ENCODE measurements around the gene PSMC4.

PSMC4 gene

GRCh38 chr19:39970675-39971379, at the start of gene PSMC4:
Gene PSMC4, plus strand, starts transcription at chr19:39971165. Its CDS starts 38 bp downstream, at chr19:39971203.
- H2AFZ ChIP-seq (ENCODE audit: low read depth), result peak within 1 kb of the TSS; percentile 81
- H4K20me1 ChIP-seq (ENCODE audit: insufficient read depth), result no peaks in the 10 kb centered on the region
- H3K4me2 ChIP-seq, result peak within 1 kb of the TSS; percentile 97
- H3K27me3 ChIP-seq (ENCODE audit: insufficient read depth, low read depth), result no peaks in the 10 kb centered on the region
- peaks cover 7% of the 10 kb centered on the region; the same call in 1 of the 2 replicates for H3K36me3 ChIP-seq (ENCODE audit: insufficient read depth)
- H3K4me3 ChIP-seq (IDR thresholded peaks at IDR 0.05; ENCODE audit: insufficient read depth, low read depth, low read length), result peak within 1 kb of the TSS; percentile 30
- peak within 1 kb of the TSS; percentile 82 for H3K27ac ChIP-seq
- H3K4me1 ChIP-seq (ENCODE audit: low read depth, poor library complexity, severe bottlenecking), result peaks cover 19% of the 10 kb centered on the region
- TF ChIP-seq, protein P1, sequence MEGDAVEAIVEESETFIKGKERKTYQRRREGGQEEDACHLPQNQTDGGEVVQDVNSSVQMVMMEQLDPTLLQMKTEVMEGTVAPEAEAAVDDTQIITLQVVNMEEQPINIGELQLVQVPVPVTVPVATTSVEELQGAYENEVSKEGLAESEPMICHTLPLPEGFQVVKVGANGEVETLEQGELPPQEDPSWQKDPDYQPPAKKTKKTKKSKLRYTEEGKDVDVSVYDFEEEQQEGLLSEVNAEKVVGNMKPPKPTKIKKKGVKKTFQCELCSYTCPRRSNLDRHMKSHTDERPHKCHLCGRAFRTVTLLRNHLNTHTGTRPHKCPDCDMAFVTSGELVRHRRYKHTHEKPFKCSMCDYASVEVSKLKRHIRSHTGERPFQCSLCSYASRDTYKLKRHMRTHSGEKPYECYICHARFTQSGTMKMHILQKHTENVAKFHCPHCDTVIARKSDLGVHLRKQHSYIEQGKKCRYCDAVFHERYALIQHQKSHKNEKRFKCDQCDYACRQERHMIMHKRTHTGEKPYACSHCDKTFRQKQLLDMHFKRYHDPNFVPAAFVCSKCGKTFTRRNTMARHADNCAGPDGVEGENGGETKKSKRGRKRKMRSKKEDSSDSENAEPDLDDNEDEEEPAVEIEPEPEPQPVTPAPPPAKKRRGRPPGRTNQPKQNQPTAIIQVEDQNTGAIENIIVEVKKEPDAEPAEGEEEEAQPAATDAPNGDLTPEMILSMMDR (conservative IDR thresholded peaks at IDR 0.05; ENCODE audit: low read depth, low read length), result peak; percentile 59
- H3K9ac ChIP-seq, result peak within 1 kb of the TSS; percentile 87
- H3K79me2 ChIP-seq (ENCODE audit: insufficient read depth, low read depth), result peaks cover 34% of the 10 kb centered on the region

DNA sequence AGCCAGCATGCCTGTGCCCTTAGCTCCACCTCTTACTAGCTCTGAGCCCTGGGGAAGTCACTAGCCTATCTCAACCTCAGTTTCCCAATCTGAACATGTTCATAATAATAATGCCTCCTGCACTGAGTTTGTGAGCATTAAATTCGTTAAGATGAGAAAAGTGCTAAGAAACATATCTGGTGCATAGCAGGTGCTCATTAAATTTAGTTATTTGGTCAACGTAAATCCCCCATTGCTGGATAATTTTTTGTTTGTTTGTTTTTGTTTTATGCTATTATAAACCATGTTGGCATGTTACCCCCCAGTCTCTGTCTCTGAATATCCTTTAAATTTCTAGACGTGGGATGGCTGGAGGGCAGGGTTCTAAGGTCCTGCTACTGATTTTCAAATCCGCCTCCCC, 47.1 kb upstream of the PSMC4 start:
- H3K27ac ChIP-seq, result no peak overlapping the region
- H4K20me1 ChIP-seq (ENCODE audit: insufficient read depth), result no peaks in the 10 kb centered on the region
- H3K4me1 ChIP-seq (ENCODE audit: low read depth, poor library complexity, severe bottlenecking), result no peaks in the 10 kb centered on the region
- TF ChIP-seq, protein P1 (conservative IDR thresholded peaks at IDR 0.05; ENCODE audit: low read depth, low read length), result no peak
- no peak overlapping the region for H2AFZ ChIP-seq (ENCODE audit: low read depth)
- H3K79me2 ChIP-seq (ENCODE audit: insufficient read depth, low read depth), result no peaks in the 10 kb centered on the region
- no peak overlapping the region for H3K4me3 ChIP-seq (IDR thresholded peaks at IDR 0.05; ENCODE audit: insufficient read depth, low read depth, low read length)
- no peaks in the 10 kb centered on the region for H3K36me3 ChIP-seq (ENCODE audit: insufficient read depth)
- no peak overlapping the region for H3K9ac ChIP-seq
- H3K27me3 ChIP-seq (ENCODE audit: insufficient read depth, low read depth), result no peaks in the 10 kb centered on the region
- no peak overlapping the region for H3K4me2 ChIP-seq

- Histone ChIP-seq H3K9ac (no peak overlapping the region), H3K79me2 (ENCODE audit: insufficient read depth, low read depth) (no peaks in the 10 kb centered on the region), H3K4me2 (no peak overlapping the region), H3K27me3 (ENCODE audit: insufficient read depth, low read depth) (no peaks in the 10 kb centered on the region), H3K27ac (no peak overlapping the region), H3K4me1 (ENCODE audit: low read depth, poor library complexity, severe bottlenecking) (no peaks in the 10 kb centered on the region), H4K20me1 (ENCODE audit: insufficient read depth) (no peaks in the 10 kb centered on the region), H2AFZ (ENCODE audit: low read depth) (no peak overlapping the region), H3K4me3 (IDR thresholded peaks at IDR 0.05; ENCODE audit: insufficient read depth, low read depth, low read length) (no peak overlapping the region), H3K36me3 (ENCODE audit: insufficient read depth) (no peaks in the 10 kb centered on the region)
- TF ChIP-seq, protein P1 (conservative IDR thresholded peaks at IDR 0.05; ENCODE audit: low read depth, low read length), result no peak
Measured at GRCh38 chr19:39924389-39924788, 46.6 kb upstream of the PSMC4 start.

DNA sequence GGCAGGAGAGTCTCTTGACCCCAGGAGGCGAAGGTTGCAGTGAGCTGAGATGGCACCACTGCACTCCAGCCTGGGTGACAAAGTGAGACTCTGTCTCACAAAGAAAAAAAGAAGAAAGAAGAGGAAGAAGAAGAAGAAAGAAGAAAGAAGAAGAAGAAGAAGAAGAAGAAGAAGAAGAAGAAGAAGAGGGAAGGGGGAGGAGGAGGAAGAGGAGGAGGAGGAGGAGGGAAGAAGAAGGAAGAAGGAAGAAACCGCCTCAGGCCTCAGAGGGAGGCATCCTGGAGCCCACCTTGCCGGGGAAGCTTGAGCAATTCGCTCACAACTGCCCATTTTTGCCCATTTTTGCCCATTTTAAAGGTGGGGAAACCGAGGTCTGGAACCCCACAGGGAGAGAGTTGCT, 46.0 kb upstream of the PSMC4 start:
- H2AFZ ChIP-seq (ENCODE audit: low read depth), result no peak overlapping the region
- H3K79me2 ChIP-seq (ENCODE audit: insufficient read depth, low read depth), result no peaks in the 10 kb centered on the region
- H3K4me2 ChIP-seq, result no peak overlapping the region
- H3K4me3 ChIP-seq (IDR thresholded peaks at IDR 0.05; ENCODE audit: insufficient read depth, low read depth, low read length), result no peak overlapping the region
- H3K9ac ChIP-seq, result no peak overlapping the region
- H3K27ac ChIP-seq, result no peak overlapping the region
- H3K27me3 ChIP-seq (ENCODE audit: insufficient read depth, low read depth), result no peaks in the 10 kb centered on the region
- TF ChIP-seq, protein P1 (conservative IDR thresholded peaks at IDR 0.05; ENCODE audit: low read depth, low read length), result no peak
- no peaks in the 10 kb centered on the region for H3K4me1 ChIP-seq (ENCODE audit: low read depth, poor library complexity, severe bottlenecking)
- H3K36me3 ChIP-seq (ENCODE audit: insufficient read depth), result no peaks in the 10 kb centered on the region
- H4K20me1 ChIP-seq (ENCODE audit: insufficient read depth), result no peaks in the 10 kb centered on the region
